H9 (cell line): ENCODE results near the gene JCHAIN. TPM values are rescaled to one million over a fixed set of nuclear protein-coding genes. Genes with fewer than 3 reads are reported as not detected.

ENCODE experiments used
- DNase-seq: peaks from one replicate; pipeline ENCODE4 v3.0.0-alpha.2; 2017
- H2AFZ ChIP-seq: one replicate; pipeline ENCODE4 v1.6.1; 2013; ENCODE audit warnings: mild to moderate bottlenecking, low read length, control low read depth, moderate library complexity
- H2AK5ac ChIP-seq: 2 replicates; pipeline ENCODE4 v1.6.1; 2013; ENCODE audit warnings: low read length, control low read depth, mixed read lengths; ENCODE audit not compliant: insufficient read length
- H2BK120ac ChIP-seq: one replicate; pipeline ENCODE4 v1.6.1; 2013; ENCODE audit warnings: low read depth, mild to moderate bottlenecking, low read length, control low read depth, inconsistent platforms; ENCODE audit not compliant: poor library complexity, severe bottlenecking
- H2BK12ac ChIP-seq: 2 replicates; pipeline ENCODE4 v1.6.1; 2013; ENCODE audit warnings: low read length, control low read depth, mixed read lengths, low read depth; ENCODE audit not compliant: insufficient read length
- H2BK15ac ChIP-seq: 2 replicates; pipeline ENCODE4 v1.6.1; 2013; ENCODE audit warnings: low read depth, low read length, control low read depth
- H2BK20ac ChIP-seq: one replicate; pipeline ENCODE4 v1.6.1; 2013; ENCODE audit warnings: low read depth, mild to moderate bottlenecking, low read length, control low read depth, inconsistent platforms; ENCODE audit not compliant: poor library complexity, severe bottlenecking
- H2BK5ac ChIP-seq: 2 replicates; pipeline ENCODE4 v1.6.1; 2013; ENCODE audit warnings: low read length, control low read depth, mixed read lengths; ENCODE audit not compliant: insufficient read length
- H3K14ac ChIP-seq: 2 replicates; pipeline ENCODE4 v1.6.1; 2013; ENCODE audit warnings: low read length, control low read depth; ENCODE audit not compliant: insufficient read depth
- H3K18ac ChIP-seq: 2 replicates; pipeline ENCODE4 v1.6.1; 2013; ENCODE audit warnings: low read depth, mild to moderate bottlenecking, mixed read lengths, low read length, control low read depth; ENCODE audit not compliant: insufficient read length
- H3K23ac ChIP-seq: 2 replicates; pipeline ENCODE4 v1.6.1; 2013; ENCODE audit warnings: low read length, control low read depth, mixed read lengths, low read depth; ENCODE audit not compliant: insufficient read length
- H3K23me2 ChIP-seq: 2 replicates; pipeline ENCODE4 v1.6.1; 2013; ENCODE audit warnings: low read depth, mild to moderate bottlenecking, mixed read lengths, low read length, control low read depth; ENCODE audit not compliant: insufficient read length, poor library complexity, severe bottlenecking
- H3K27ac ChIP-seq: 2 replicates; pipeline ENCODE4 v1.5.1; 2013; ENCODE audit warnings: low read length, control low read depth, mixed read lengths, low read depth; ENCODE audit not compliant: insufficient read length
- H3K27me3 ChIP-seq: 2 replicates; pipeline ENCODE4 v1.6.1; 2013; ENCODE audit warnings: low read length, control low read depth, inconsistent platforms; ENCODE audit not compliant: insufficient read depth
- H3K4ac ChIP-seq: 2 replicates; pipeline ENCODE4 v1.6.1; 2013; ENCODE audit warnings: low read depth, mild to moderate bottlenecking, control low read depth, inconsistent platforms, low read length, moderate library complexity
- H3K4me1 ChIP-seq: 2 replicates; pipeline ENCODE4 v1.6.1; 2013; ENCODE audit warnings: low read length, control low read depth, inconsistent platforms; ENCODE audit not compliant: insufficient read depth
- H3K4me2 ChIP-seq: 2 replicates; pipeline ENCODE4 v1.6.1; 2013; ENCODE audit warnings: low read length, control low read depth, mixed read lengths; ENCODE audit not compliant: insufficient read length, insufficient read depth
- H3K56ac ChIP-seq: 2 replicates; pipeline ENCODE4 v1.6.1; 2013; ENCODE audit warnings: low read depth, mild to moderate bottlenecking, mixed read lengths, low read length, control low read depth; ENCODE audit not compliant: insufficient read length
- H3K79me1 ChIP-seq: 2 replicates; pipeline ENCODE4 v1.6.1; 2013; ENCODE audit warnings: low read depth, mild to moderate bottlenecking, moderate library complexity, low read length, control low read depth, inconsistent platforms; ENCODE audit not compliant: insufficient read depth, poor library complexity, severe bottlenecking
- H3K79me2 ChIP-seq: 2 replicates; pipeline ENCODE4 v1.6.1; 2013; ENCODE audit warnings: low read length, control low read depth, inconsistent platforms; ENCODE audit not compliant: insufficient read depth
- H3K9ac ChIP-seq: 2 replicates; pipeline ENCODE4 v1.6.1; 2013; ENCODE audit warnings: low read length, control low read depth, mixed read lengths; ENCODE audit not compliant: insufficient read length; ENCODE audit errors: extremely low read depth
- H3K9me3 ChIP-seq: one replicate; pipeline ENCODE4 v1.6.1; 2013; ENCODE audit warnings: low read depth, low read length, inconsistent platforms; ENCODE audit not compliant: control insufficient read depth
- H3T11ph ChIP-seq: one replicate; pipeline ENCODE4 v1.6.1; 2013; ENCODE audit warnings: mild to moderate bottlenecking, low read length, control low read depth, inconsistent platforms
- H4K20me1 ChIP-seq: one replicate; pipeline ENCODE4 v1.6.1; 2013; ENCODE audit not compliant: control insufficient read depth, insufficient read length, insufficient read depth
- H4K5ac ChIP-seq: 2 replicates; pipeline ENCODE4 v1.6.1; 2013; ENCODE audit warnings: low read depth, mild to moderate bottlenecking, mixed read lengths, low read length, control low read depth; ENCODE audit not compliant: insufficient read length
- H4K8ac ChIP-seq: replicated peaks from 2 replicates; pipeline ENCODE4 v1.6.1; 2013; ENCODE audit warnings: low read length, control low read depth, mixed read lengths, low read depth; ENCODE audit not compliant: insufficient read length
- H4K91ac ChIP-seq: 2 replicates; pipeline ENCODE4 v1.6.1; 2013; ENCODE audit warnings: low read depth, mild to moderate bottlenecking, moderate library complexity, mixed read lengths, low read length, control low read depth; ENCODE audit not compliant: insufficient read length
- H3K27ac Mint-ChIP-seq, 3 experiments: 2 replicates in 2 of 3; 3 replicates in 1 of 3; pipeline ENCODE4 v1.8.0; 2020 to 2021; ENCODE audit warnings: mixed read lengths in 3 of 3, mild to moderate bottlenecking in 1 of 3, moderate library complexity in 1 of 3
- H3K27me3 Mint-ChIP-seq: 2 replicates; pipeline ENCODE4 v1.8.0; 2021; ENCODE audit warnings: low read depth, mild to moderate bottlenecking, moderate library complexity, mixed read lengths
- H3K36me3 Mint-ChIP-seq, 3 experiments: 2 replicates in 2 of 3; 3 replicates in 1 of 3; pipeline ENCODE4 v1.8.0; 2020 to 2021; ENCODE audit warnings: low read depth in 3 of 3, mixed read lengths in 3 of 3; ENCODE audit not compliant: insufficient read depth in 1 of 3
- H3K4me1 Mint-ChIP-seq, 2 experiments: 2 replicates each; pipeline ENCODE4 v1.8.0; 2020; ENCODE audit warnings: mixed read lengths in 2 of 2
- H3K4me3 Mint-ChIP-seq, 2 experiments: 2 replicates in 1 of 2; 3 replicates in 1 of 2; pipeline ENCODE4 v1.8.0; 2020 to 2021; ENCODE audit warnings: mild to moderate bottlenecking in 2 of 2, mixed read lengths in 2 of 2, moderate library complexity in 1 of 2
- H3K9me3 Mint-ChIP-seq, 2 experiments: 2 replicates in 1 of 2; 3 replicates in 1 of 2; pipeline ENCODE4 v1.8.0; 2020; ENCODE audit warnings: mild to moderate bottlenecking in 2 of 2, mixed read lengths in 2 of 2, moderate library complexity in 1 of 2
- CTCF ChIP-seq: fragments of 200-600 bp; sonication (generic); conservative IDR thresholded peaks from 3 replicates; pipeline ENCODE4 v1.8.0; 2021; ENCODE audit warnings: antibody characterized with exemption, mild to moderate bottlenecking
- WGBS: extraction: QIAGEN DNeasy Blood & Tissue Kit; methylation state at CpG from one replicate; pipeline ENCODE4 v1.1.7; 2013; ENCODE audit warnings: missing lambda C conversion rate, low lambda C conversion rate, mixed read lengths; ENCODE audit not compliant: insufficient read length; ENCODE audit errors: extremely low coverage; 5-methylcytosine and 5-hydroxymethylcytosine counted together
- total RNA-seq: library from RNA; stranded (reverse); gene quantifications from 2 replicates; pipeline ENCODE4 v1.2.1, GENCODE V29; 2021

Gene JCHAIN
- total RNA-seq, 1 experiment from 2014 or later: not detected

GRCh38 chr4:70691661-70692060 lies 25.4 kb upstream of the JCHAIN start:
- no peak overlapping the region for H3T11ph ChIP-seq
- H4K91ac ChIP-seq: no peak overlapping the region
- no peak overlapping the region for H3K27ac ChIP-seq
- no peak overlapping the region for H3K18ac ChIP-seq
- H4K20me1 ChIP-seq: no peaks in the 10 kb centered on the region
- H3K27me3 ChIP-seq: no peaks in the 10 kb centered on the region
- no peak overlapping the region for H2BK15ac ChIP-seq
- peaks cover 21 to 28% of the 10 kb centered on the region in 2 experiments for H3K4me1 Mint-ChIP-seq
- H3K79me2 ChIP-seq: peaks cover 14% of the 10 kb centered on the region
- H3K27me3 Mint-ChIP-seq: peaks cover 2% of the 10 kb centered on the region; the same call in 1 of the 2 replicates
- H2BK120ac ChIP-seq: no peak overlapping the region
- H2BK5ac ChIP-seq: no peak overlapping the region
- H3K56ac ChIP-seq: no peak overlapping the region
- no peak overlapping the region for H3K4ac ChIP-seq
- H3K4me1 ChIP-seq: peaks cover 5% of the 10 kb centered on the region
- H4K8ac ChIP-seq: no peak overlapping the region
- no peak overlapping the region for H2BK20ac ChIP-seq
- H3K36me3 Mint-ChIP-seq: peaks cover 8 to 31% (median 26%) of the 10 kb centered on the region in 3 experiments; a peak in 6 of 7 replicates
- H2AFZ ChIP-seq: no peak overlapping the region
- H3K9me3 ChIP-seq: no peaks in the 10 kb centered on the region
- H3K4me3 Mint-ChIP-seq: no peak overlapping the region
- H3K79me1 ChIP-seq: no peaks in the 10 kb centered on the region
- no peak overlapping the region for H4K5ac ChIP-seq
- no peak overlapping the region for H3K27ac Mint-ChIP-seq
- no peaks in the 10 kb centered on the region; a peak in 1 of 5 replicates for H3K9me3 Mint-ChIP-seq
- no peak overlapping the region for H2BK12ac ChIP-seq
- no peak for TF ChIP-seq CTCF
- H3K14ac ChIP-seq: no peak overlapping the region
- WGBS: no CpG with 5 or more reads among the region's 1 CpG
- no peak overlapping the region for H3K23ac ChIP-seq
- H3K9ac ChIP-seq: no peak overlapping the region
- no peak overlapping the region for H3K4me2 ChIP-seq
- H2AK5ac ChIP-seq: no peak overlapping the region
- H3K23me2 ChIP-seq: peaks cover 15% of the 10 kb centered on the region
- no peak for DNase-seq
